Astrocyte of the spinal cord (primary cell): ENCODE data around the gene RGS3.

Experiments used
- DNase-seq: peaks from one replicate; pipeline ENCODE4 v3.0.0; 2011; ENCODE audit warnings: low read depth, low spot score
- H3K4me3 ChIP-seq: 2 replicates; pipeline ENCODE4 v1.5.1; 2011; ENCODE audit warnings: low read depth, mild to moderate bottlenecking, low read length, moderate library complexity
- in situ Hi-C: cut with HindIII; loops from 2 replicates; pipeline ENCODE4 v1.10.0; 2017; ENCODE audit warnings: low sequenced_read_pairs
- TF ChIP-seq, protein P1 (sequence below): IDR thresholded peaks from 2 replicates; pipeline ENCODE4 v1.5.1; 2012; ENCODE audit warnings: low read depth, mild to moderate bottlenecking, low read length, inconsistent platforms

Gene RGS3

DNA sequence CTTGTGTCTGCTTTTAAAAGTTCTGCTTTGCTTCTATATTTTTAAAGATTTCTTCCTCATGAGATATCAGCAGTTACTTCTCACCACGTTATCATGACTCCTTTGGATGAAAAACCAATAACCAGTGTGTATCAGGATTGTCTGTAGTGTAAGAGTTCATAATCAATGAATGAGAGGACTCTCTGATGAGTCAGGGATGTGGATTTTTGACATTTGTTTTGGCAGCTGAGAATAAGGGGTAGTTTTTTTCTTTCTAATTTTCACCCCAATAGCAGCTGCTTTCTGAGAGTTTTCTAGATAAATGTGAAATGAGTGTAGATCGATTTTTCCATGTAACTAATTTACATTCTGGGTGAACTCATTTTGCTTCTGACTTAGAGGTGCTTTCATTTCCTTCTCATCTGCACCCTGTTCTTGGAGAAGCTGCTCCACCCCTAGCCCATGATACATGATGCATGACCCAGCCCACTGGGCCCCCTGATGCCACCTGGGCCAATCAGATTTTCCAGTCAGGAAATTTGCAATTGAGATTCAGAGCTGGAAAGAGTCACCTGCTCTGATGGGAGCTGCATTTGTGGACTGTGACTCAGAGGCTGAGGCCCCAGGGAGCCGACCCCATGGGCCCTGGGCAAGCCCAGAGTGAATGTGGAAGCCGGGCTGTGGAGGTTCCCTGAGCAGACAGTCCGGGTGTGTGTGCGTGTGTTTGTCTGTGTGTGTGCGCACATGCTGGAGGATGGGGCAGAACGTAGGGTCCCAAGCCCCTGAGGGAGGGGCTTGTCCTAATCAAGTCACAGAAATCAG is 159.3 kb downstream of the RGS3 start:
- in situ Hi-C loops, result no loop called here
- H3K4me3 ChIP-seq, result no peak overlapping the region
- peak; percentile 97 for DNase-seq

GRCh38 chr9:113623851-113624485 is 160.4 kb downstream of the RGS3 start:
- H3K4me3 ChIP-seq, result no peak overlapping the region
- in situ Hi-C loops, result no loop called here
- no peak for DNase-seq
- TF ChIP-seq, protein P1, sequence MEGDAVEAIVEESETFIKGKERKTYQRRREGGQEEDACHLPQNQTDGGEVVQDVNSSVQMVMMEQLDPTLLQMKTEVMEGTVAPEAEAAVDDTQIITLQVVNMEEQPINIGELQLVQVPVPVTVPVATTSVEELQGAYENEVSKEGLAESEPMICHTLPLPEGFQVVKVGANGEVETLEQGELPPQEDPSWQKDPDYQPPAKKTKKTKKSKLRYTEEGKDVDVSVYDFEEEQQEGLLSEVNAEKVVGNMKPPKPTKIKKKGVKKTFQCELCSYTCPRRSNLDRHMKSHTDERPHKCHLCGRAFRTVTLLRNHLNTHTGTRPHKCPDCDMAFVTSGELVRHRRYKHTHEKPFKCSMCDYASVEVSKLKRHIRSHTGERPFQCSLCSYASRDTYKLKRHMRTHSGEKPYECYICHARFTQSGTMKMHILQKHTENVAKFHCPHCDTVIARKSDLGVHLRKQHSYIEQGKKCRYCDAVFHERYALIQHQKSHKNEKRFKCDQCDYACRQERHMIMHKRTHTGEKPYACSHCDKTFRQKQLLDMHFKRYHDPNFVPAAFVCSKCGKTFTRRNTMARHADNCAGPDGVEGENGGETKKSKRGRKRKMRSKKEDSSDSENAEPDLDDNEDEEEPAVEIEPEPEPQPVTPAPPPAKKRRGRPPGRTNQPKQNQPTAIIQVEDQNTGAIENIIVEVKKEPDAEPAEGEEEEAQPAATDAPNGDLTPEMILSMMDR, result no peak

More for the DNA sequence above, 159.3 kb downstream of the RGS3 start:
- TF ChIP-seq, protein P1, result no peak

- H3K4me3 ChIP-seq, result no peak overlapping the region
- TF ChIP-seq, protein P1, result no peak
- in situ Hi-C loops, result no loop called here
- peak; percentile 50 for DNase-seq
These were observed 161.2 kb downstream of the RGS3 start for GRCh38 chr9:113624721-113625120.

- TF ChIP-seq, protein P1, result no peak
- in situ Hi-C loops, result no loop called here
- no peak overlapping the region for H3K4me3 ChIP-seq
- no peak for DNase-seq
These were observed 162.0 kb downstream of the RGS3 start for GRCh38 chr9:113625486-113625885.

- H3K4me3 ChIP-seq, result no peak overlapping the region
- TF ChIP-seq, protein P1, result no peak
- DNase-seq, result no peak
- in situ Hi-C loops, result no loop called here
These were observed 163.4 kb downstream of the RGS3 start for GRCh38 chr9:113626735-113627495.

DNA sequence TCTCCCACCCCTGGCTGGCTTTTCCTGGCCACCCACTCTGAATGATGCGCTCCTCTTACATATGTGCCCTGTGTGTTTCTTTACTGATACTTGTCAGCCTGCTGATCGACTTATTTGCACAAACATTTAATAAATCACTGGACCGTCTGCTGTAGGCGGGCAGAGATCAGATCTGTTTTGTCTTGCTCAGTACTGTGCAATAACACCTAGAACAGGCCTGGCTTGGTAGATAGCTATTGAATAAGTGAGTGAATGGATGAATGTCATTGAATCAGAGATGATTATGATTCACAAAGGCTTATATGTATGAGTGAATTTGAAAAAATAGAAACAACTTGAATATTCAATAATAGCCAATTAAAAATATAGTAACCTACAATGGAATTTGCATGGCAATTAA is 165.1 kb downstream of the RGS3 start:
- in situ Hi-C loops, result no loop called here
- TF ChIP-seq, protein P1, result no peak

More for the DNA sequence above, 165.1 kb downstream of the RGS3 start:
- DNase-seq, result no peak
- no peak overlapping the region for H3K4me3 ChIP-seq
